GM21381 (cell line): ENCODE data around the gene NAPEPLD.
"Not testable (repeated sequence)": the region's sequence is repeated elsewhere in the genome, so short reads cannot be mapped to it uniquely, and the experiment has no call there.

Source experiments
- ATAC-seq: cut with Tn5 transposase; IDR thresholded peaks from one replicate; pipeline ENCODE4 v1.9.1; 2021; ENCODE audit warnings: mild to moderate bottlenecking, moderate library complexity; ENCODE audit not compliant: unreplicated experiment

NAPEPLD gene

DNA sequence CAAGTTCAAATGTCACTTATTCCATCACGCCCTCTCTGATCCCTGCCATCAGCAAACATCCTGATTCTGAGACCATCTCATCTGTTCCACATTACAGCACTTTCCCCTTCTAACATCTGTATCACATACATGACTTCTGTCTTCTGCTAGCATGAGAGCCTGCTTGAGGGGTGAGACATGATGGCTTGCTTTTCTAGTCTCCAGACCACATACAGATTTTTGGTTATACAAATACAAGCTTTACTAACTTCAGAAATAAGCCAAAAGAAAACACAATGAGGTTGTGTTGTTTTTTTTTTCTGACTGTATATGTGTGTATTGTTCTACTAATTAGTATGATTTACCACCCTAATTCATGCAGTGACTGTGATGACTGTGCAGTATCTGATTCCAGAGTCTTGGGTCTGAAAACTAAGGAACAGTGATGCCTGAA, 34.3 kb downstream of the NAPEPLD start:
- ATAC-seq, result no peak

DNA sequence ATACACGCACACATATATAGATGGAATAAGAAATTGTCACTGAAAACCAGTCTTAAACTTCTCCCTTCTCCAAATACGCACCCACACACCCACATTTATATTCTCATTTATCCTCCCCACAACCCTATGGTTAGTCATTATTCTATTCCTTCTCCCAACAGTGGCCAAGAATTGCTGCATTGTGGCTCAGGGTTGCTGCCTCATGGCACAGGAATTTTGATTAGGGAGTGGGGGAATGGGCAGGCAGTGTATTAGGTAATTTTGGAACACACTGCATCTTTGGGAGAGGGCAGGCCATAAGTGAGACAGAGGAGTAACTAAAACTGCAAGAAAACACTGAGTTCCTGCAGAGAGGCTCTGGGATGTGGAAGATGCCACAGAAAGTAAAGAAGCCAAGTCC, 35.7 kb downstream of the NAPEPLD start:
- no peak for ATAC-seq

DNA sequence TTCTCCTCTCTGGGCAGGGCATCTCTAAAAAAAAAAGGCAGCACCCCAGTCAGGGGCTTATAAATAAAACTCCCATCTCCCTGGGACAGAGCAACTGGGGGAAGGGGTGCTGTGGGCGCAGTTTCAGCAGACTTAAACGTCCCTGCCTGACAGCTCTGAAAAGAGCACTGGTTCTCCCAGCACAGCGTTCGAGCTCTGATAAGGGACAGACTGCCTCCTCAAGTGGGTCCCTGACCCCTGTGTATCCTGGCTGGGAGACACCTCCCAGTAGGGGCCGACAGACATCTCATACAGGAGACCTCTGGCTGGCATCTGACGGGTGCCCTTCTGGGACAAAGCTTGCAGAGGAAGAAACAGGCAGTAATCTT, 42.2 kb downstream of the NAPEPLD start:
- ATAC-seq, result not testable (repeated sequence)

DNA sequence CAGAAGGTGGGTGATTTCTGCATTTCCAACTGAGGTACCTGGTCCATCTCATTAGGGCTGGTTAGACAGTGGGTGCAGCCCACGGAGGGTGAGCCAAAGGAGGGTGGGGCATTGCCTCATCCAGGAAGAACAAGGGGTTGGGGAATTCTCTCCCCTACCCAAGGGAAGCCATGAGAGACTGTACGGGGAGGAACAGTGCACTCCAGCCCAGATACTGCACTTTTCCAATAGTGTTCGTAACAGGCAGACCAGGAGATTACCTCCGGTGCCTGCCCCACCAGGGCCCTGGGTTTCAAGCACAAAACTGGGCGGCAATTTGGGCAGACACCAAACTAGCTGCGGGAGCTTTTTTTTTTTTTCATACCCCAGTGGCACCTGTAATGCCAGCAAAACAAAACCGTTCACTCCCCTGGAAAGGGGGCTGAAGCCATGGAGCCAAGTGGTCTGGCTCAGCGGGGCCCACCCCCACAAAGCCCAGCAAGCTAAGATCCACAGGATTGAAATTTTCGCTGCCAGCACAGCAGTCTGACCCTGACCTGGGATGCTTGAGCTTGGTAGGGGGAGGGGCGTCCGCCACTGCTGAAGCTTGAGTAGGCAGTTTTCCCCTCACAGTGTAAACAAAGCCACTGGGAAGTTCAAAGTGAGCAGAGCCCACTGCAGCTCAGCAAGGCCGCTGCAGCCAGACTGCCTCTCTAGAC, 42.7 kb downstream of the NAPEPLD start:
- no peak for ATAC-seq

DNA sequence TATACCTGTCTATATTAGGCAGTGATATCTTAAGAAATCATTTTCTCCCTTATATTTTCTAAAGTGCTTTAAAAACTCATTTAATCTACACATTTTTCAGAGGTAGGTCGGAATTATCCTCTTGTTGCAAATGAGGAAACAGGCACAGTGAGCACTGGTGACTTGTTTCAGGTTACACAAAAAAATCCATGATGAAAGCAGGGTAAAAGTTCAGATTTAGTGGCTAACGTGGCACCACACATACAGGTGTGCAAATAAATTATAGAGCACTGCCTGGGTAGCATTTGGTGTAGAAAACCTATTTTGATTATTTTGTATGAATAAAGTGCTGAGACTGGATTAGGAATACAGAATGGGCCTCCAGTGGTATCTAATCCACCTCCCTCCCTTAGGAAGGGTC, 47.4 kb downstream of the NAPEPLD start:
- ATAC-seq, result no peak

DNA sequence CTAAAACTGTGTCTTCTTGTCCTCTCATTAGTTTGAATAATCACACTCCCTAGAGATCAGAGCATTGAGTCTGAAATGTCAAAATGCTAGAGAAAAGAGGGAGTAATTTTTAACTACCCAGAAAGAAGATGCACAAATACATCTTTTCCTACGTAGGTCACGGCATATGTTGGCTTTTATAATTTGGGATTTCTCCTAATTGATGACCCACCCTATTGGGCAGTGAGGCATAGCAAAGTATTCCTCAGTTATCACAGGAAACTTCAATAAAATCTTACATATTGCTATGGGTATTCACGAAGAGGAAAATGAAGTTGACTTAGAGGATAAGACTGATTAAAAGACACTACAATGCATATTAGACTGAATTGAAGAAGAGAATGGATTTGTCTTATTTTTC, 48.6 kb downstream of the NAPEPLD start:
- no peak for ATAC-seq

DNA sequence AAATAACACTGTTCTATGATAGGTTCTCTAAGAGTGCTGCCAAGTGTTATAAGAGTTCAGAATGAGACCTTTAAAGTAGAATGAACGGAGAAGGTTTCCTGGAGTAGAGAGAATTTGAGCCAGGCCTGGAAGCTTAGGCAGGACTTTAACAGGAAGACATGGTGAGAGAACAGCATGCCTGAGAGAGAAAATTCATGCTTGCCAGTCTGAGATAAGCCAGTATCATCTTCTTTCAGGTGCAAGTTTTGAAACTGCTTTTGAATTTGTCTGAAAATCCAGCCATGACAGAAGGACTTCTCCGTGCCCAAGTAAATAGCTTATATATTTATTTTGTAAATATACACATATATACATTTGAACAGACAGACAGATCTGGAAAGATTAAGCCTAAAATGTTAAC, 51.9 kb downstream of the NAPEPLD start:
- no peak for ATAC-seq

DNA sequence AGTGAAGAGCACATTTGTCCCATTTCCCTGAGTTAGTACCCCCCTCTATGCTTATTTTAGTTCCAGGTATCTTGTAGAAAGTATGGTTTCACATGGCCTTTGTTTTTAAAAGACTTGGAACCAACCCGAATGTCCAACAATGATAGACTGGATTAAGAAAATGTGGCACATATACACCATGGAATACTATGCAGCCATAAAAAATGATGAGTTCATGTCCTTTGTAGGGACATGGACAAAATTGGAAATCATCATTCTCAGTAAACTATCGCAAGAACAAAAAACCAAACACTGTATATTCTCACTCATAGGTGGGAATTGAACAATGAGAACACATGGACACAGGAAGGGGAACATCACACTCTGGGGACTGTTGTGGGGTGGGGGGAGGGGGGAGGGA, 53.3 kb downstream of the NAPEPLD start:
- ATAC-seq, result not testable (repeated sequence)

DNA sequence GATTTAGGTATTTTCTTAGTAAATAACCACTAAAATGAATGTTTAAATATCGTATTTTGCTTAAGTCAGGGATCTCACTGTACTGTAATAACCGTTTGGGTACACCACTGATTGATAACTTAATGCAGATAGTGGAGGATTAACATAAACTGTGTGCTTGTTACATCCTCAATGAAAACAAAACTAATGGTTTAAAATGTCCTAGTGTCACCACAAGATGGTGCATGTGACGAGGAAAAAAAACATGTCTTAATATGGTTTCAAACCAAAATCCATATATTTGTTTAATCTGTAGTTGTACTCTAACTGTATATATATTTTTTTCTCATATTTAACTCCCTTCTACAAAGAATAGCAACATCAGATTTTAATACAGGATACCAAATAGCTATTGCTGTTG, 54.8 kb downstream of the NAPEPLD start:
- ATAC-seq, result no peak

DNA sequence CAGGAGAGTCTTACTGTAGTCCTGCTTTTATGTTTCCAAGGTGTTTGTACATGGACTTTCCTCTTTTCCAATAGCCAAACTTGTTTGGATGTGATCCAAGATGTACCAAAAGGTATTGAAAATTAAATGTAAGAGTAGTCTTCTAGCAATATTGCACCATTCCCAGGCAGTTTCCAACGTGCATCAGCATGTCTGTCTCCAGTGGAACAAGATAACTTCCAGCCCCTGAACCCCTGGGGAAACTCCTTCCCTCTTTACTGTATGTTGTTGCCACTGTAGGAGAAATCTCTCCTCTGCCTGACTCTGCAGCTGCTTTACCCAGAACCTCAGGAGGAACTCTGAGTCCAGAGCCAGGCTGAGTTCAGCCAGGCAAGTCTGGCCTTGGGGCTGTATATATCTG, 55.5 kb downstream of the NAPEPLD start:
- no peak for ATAC-seq

DNA sequence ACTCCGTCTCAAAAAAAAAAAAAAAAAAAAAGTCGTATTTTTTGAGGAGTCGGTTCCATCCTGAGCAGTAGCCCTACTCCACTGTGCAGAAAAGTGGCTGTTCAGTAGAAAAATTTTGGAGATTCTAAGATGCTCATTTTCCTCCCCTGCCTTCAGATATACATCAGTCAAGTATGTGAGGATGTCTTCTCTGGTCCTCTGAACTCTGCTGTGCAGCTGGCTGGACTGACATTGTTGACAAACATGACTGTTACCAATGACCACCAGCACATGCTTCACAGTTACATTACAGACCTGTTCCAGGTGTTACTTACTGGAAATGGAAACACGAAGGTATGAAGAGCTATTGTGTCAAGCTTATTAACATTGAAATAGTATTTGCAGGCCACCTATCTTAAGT, 56.6 kb downstream of the NAPEPLD start:
- ATAC-seq, result not testable (repeated sequence)

DNA sequence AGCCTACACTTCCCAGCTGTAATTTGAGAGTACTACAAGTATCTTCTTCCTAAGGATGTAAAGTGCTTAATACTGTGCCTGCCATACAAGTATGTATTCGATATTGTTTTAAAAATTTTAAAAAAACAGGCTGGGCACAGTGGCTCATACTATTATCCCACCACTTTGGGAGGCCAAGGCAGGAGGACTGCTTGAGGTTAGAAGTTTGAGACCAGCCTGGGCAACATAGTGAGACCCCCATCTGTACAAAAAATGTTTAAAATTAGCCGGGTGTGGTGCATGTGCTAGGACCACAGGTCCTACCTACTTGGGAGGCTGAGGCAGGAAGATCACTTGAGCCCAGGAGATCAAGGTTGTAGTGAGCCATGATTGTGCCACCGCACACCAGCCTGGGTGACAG, 65.7 kb downstream of the NAPEPLD start:
- no peak for ATAC-seq

DNA sequence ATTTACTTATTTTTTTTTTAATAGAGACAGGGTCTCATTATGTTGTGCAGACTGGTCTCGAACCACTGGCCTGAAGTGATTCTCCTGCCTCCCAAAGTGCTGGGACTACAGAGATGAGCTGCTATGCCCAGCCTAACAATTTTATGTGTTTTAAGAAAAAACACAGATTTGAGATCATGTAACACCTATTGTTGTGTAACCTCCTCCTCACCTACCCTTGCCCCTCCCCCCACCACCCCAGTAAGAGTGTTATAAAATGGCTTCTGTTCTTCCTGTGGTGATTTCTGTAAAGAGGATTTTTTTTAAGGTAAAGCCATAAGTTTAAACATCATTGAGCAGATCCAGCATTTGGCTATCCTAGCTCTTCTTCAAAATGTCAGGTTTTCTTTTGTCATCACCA, 66.4 kb downstream of the NAPEPLD start:
- no peak for ATAC-seq

DNA sequence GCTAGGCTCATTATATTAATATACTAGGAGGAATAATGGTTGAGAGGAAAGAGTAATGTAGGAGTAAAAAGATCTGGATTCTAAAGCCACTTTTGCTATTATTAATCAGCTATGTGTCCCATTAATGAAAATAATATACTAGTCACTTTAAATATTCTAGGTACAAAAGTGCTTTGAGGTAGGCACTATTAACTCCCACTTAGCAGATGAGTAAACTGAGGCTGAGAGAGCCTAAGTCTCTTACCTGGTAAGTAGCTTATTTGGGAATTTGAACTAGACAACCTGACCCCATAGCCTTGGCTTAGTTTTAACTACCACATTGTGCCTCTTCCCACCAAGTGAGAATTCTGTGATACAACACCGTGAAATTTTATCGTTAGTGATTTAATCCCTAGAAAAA, 68.0 kb downstream of the NAPEPLD start:
- no peak for ATAC-seq

DNA sequence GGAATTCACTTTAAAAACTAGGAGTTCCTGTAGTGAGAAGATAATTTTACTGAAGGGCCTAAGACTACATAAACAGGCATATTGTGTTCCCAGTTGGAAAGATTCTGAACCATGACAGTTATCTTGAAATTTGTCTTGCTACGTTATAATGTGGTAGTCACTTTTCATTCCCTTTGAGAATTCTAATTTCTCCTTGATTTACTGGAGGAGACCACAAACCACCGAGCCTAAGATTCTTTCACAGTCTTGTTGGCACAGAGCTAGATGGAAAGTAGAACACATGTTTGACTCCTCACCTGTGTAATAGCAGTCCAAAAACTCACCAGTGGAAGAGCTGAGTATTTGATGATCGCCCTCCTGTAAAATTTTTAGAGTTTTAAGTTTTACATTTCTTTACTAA, 69.1 kb downstream of the NAPEPLD start:
- no peak for ATAC-seq

DNA sequence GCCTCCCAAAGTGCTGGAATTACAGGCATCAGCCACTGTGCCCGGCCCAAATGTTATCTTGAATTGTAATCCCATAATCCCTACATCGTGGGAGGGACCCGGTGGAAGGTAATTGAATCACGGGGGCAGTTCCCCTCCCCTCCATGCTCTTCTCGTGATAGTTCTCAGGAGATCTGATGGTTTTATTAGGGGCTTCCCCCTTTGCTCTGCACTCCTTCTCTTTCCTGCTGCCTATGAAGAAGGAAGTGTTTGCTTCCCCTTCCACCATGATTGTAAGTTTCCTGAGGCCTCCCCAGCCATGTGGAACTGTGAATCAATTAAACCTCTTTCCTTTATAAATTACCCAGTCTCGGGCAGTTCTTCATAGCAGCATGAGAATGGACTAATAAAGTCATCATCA, 70.7 kb downstream of the NAPEPLD start:
- ATAC-seq, result not testable (repeated sequence)

DNA sequence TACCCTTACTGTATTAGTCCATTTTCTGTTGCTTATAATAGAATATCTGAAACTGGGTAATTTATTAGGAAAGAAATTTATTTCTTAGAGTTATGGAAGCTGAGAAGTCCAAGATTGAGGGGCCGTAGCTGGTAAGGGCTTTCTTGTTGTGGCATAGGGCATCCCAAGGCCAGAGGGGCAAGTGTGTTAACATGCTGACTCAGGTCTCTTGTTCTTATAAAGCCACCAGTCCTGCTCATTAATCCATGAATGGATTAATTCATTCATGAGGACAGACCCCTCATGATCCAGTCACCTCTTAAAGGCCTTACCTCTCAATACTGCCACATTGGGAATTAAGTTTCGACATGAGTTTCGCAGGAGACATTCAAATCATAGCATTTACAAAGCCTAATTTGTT, 71.6 kb downstream of the NAPEPLD start:
- ATAC-seq, result no peak

DNA sequence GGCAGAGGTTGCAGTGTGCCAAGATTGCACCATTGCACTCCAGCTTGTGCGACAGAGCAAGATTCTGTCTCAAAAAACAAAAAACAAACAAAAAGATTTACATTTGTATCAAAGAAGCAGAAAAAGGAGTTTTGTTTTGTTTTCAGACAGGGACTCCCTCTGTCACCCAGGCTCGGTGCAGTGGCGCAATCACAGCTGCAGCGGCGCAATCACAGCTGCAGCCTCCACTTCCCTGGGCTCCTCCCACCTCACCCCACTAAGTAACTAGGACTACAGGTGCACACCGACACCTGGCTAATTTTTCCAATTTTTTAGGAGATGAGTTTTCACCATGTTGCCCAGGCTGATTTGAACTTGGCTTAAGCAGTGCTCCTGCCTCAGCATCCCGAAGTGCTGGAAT, 72.1 kb downstream of the NAPEPLD start:
- ATAC-seq, result no peak

DNA sequence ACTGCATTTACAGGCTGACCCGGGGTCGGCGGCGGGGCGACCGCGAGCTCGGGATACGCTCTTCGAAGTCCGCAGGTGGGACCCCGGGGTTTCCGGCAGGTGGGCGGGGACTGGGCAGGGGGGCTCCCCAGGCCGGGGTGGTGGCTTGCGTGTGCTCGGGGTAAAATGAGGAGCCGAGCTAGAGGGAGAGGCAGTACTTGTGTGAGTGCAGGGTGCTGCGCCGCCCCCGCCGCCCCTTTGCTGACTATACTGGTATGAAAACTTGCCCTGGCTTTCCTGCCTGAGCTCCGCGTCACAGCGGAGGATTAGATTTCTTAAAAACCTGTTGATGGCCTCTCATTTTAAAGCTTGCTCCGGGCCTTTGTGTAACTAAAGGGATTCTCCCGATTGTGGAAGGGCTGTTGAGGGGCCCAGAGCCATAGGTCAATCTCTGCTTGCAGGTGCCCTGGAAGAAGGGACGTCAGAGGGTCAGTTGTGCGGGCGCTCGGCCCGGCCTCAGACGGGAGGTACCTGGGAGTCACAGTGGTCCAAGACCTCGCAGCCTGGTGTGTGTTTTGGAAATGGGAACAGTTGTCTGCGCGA, 73.5 kb downstream of the NAPEPLD start:
- ATAC-seq, result peak; percentile 42

DNA sequence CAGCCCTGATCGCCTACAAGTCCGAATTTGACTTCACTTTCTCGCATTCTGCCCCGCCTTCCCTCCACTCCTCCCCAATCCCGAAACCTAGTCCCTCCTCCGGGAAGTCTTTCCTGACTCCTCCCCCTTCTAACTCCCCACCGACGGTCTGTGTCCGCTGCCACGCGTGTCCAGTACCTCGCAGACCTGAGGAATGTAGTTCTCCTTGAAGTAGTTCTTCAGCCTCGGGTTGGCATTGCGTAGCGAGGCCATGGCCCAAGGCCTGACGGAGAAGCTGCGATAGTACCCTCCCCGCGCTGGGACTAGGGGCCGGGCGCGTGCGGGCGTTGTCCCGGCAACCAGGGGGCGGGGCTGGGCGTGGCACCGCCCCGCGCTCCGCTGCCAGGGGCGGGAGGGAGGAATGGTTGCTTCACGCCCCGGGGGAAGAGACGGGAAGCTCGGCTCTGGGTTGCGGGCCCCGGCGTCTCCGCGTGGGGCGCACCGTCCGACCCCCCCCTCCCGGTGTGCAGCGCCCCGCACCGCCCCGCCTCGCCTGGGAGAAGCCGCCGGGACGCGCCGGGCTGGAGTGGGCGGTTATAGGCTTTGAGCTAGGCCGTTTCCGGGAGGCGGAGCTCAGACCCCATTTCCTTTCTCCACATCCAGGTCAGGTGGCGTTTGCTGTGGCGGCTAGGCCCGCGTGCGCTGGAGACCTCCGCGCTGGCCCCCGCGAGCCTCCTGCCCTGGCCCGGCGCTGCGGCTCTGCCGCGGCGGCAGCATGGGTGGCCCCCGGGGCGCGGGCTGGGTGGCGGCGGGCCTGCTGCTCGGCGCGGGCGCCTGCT, 74.2 kb downstream of the NAPEPLD start, which contains the start of the genes ARMC10 and FBXL13:
TSS of gene ARMC10 (plus strand) at position 622 of the 818 bp plus-strand sequence. CDS start at position 755, 133 bp downstream.
TSS of gene FBXL13 (minus strand) at position 278 of the 818 bp plus-strand sequence.
- peak; percentile 90 for ATAC-seq

DNA sequence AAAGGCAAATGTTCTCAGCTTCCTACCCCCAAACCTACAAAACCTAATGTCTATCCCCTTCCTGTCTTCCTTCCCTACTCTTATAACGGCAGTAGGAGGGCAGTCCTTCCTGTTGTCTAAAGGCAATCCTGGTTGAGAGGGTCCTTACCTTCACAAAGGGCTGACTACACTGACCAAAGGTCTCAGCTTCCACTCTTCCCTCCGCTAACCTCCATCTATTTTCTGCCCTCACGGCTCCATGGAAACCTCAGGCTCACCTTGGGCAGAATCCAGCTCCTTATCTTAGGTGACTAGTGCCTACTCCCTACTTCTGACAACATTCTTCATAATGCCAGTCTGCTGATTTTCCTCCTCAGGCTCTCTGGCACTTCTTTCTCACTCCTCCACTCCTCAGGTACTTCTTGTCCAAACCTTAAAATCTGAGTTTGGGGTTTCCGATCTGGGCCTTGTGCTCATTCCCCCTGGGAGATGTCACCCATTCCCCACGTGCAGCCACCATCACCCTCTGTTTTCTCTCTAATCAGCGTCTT, 74.8 kb downstream of the NAPEPLD start:
- no peak for ATAC-seq

DNA sequence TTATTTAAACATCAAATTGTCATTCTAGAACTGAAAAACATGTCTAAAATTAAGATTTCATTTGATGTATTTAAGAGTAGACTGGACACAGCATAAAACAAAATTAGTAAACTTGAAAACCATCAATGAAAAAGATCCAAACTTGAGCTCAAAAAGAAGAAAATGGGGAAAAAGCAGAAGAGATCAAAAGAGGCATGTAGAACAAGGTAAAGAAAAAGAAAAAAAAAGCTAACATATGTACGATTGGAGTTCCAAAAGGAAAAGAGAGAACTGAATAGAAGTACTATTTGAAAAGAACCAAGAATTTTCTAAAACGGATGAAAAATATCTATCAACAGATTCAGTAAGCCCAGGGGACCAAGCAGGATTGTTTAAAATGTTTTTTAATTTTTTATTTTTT, 77.9 kb downstream of the NAPEPLD start:
- no peak for ATAC-seq
